Measurements from ENCODE around the gene GUSB. TPM values are rescaled to one million over a fixed set of nuclear protein-coding genes. Genes with fewer than 3 reads are reported as not detected.
A peak's percentile ranks its signal among the peaks of the same experiment; 100 is the strongest.
"Not testable (repeated sequence)": the region's sequence is repeated elsewhere in the genome, so short reads cannot be mapped to it uniquely, and the experiment has no call there.

Gene GUSB
- total RNA-seq, 1 donor from 2014 or later: 21.2 TPM

GRCh38 chr7:65975814-65976445, 6.1 kb downstream of the GUSB start:
- no peak for DNase-seq

GRCh38 chr7:65974876-65975275, 7.1 kb downstream of the GUSB start:
- DNase-seq: no peak

- no peak for DNase-seq
These were observed 7.7 kb downstream of the GUSB start for GRCh38 chr7:65974191-65974801.

- DNase-seq: no peak
These were observed 9.0 kb downstream of the GUSB start for GRCh38 chr7:65972976-65973375.

GRCh38 chr7:65971021-65971420, 11.0 kb downstream of the GUSB start:
- DNase-seq: no peak

- no peak for DNase-seq
These were observed 13.5 kb downstream of the GUSB start for GRCh38 chr7:65968256-65969185.

- DNase-seq: peak; percentile 16
These were observed 14.5 kb downstream of the GUSB start for GRCh38 chr7:65967361-65968155.

- DNase-seq: no peak
These were observed 15.9 kb downstream of the GUSB start for GRCh38 chr7:65966146-65966545.

- not testable (repeated sequence) for DNase-seq
These were observed 17.3 kb downstream of the GUSB start for GRCh38 chr7:65964671-65965070.

- DNase-seq: no peak
These were observed 20.0 kb downstream of the GUSB start for GRCh38 chr7:65962033-65962432.

- DNase-seq: no peak
These were observed 21.5 kb downstream of the GUSB start for GRCh38 chr7:65960351-65961074.

GRCh38 chr7:65955718-65956117, 26.3 kb downstream of the GUSB start:
- no peak for DNase-seq

GRCh38 chr7:65953890-65954450, 28.0 kb downstream of the GUSB start:
- DNase-seq: no peak

- DNase-seq: no peak
These were observed 28.9 kb downstream of the GUSB start for GRCh38 chr7:65953001-65953720.

GRCh38 chr7:65951837-65952578, 30.0 kb downstream of the GUSB start:
- no peak for DNase-seq

GRCh38 chr7:65946904-65947303, 35.1 kb downstream of the GUSB start:
- no peak for DNase-seq

GRCh38 chr7:65945787-65946186, 36.2 kb downstream of the GUSB start:
- not testable (repeated sequence) for DNase-seq

GRCh38 chr7:65938336-65938895, 43.6 kb downstream of the GUSB start:
- no peak for DNase-seq

- no peak for DNase-seq
These were observed 44.7 kb downstream of the GUSB start for GRCh38 chr7:65937296-65937695.

GRCh38 chr7:65931685-65932084, 50.3 kb downstream of the GUSB start:
- DNase-seq: no peak

Measured in occipital lobe (tissue), 2 donors.